ENCODE data around the gene PCDHGC3.

Gene PCDHGC3

DNA sequence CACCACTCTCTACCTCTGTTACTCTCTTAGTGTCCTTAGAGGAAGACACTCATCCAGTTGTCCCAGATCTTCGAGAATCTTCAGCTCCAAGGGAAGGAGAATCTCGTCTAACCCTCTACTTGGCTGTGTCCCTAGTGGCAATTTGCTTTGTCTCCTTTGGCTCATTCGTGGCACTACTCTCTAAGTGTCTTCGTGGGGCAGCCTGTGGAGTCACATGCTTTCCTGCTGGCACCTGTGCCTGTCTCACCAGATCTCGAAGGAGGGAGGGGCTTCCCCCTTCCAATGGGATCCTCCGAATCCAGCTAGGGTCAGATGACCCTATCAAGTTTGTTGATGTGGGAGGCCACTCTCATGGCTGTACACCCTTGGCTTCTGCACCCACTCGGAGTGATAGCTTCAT, 11.4 kb downstream of the PCDHGC3 start:
- Histone ChIP-seq H3K9me3 (ENCODE audit: insufficient read depth, low read length) (no peaks in the 10 kb centered on the region), H3K4me3 (ENCODE audit: low read length) (no peak overlapping the region), H3K27me3 (ENCODE audit: low read depth, low read length) (peaks cover 13% of the 10 kb centered on the region), H3K27ac (ENCODE audit: low read length) (no peak overlapping the region), H3K36me3 (replicated peaks; ENCODE audit: low read depth, low read length) (no peaks in the 10 kb centered on the region), H3K4me2 (ENCODE audit: low read length) (no peak overlapping the region), H2AFZ (ENCODE audit: low read depth, low read length) (no peak overlapping the region), H4K20me1 (ENCODE audit: insufficient read depth, low read length) (no peaks in the 10 kb centered on the region), H3K9ac (ENCODE audit: low read length) (no peak overlapping the region), H3K79me2 (ENCODE audit: low read length) (no peaks in the 10 kb centered on the region), H3K4me1 (ENCODE audit: low read length) (no peaks in the 10 kb centered on the region)
- TF ChIP-seq, protein P1, sequence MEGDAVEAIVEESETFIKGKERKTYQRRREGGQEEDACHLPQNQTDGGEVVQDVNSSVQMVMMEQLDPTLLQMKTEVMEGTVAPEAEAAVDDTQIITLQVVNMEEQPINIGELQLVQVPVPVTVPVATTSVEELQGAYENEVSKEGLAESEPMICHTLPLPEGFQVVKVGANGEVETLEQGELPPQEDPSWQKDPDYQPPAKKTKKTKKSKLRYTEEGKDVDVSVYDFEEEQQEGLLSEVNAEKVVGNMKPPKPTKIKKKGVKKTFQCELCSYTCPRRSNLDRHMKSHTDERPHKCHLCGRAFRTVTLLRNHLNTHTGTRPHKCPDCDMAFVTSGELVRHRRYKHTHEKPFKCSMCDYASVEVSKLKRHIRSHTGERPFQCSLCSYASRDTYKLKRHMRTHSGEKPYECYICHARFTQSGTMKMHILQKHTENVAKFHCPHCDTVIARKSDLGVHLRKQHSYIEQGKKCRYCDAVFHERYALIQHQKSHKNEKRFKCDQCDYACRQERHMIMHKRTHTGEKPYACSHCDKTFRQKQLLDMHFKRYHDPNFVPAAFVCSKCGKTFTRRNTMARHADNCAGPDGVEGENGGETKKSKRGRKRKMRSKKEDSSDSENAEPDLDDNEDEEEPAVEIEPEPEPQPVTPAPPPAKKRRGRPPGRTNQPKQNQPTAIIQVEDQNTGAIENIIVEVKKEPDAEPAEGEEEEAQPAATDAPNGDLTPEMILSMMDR (IDR thresholded peaks at IDR 0.05; ENCODE audit: low read depth, low read length), result no peak
- TF ChIP-seq EZH2phosphoT487 (IDR thresholded peaks at IDR 0.05; ENCODE audit: low read depth), result no peak

DNA sequence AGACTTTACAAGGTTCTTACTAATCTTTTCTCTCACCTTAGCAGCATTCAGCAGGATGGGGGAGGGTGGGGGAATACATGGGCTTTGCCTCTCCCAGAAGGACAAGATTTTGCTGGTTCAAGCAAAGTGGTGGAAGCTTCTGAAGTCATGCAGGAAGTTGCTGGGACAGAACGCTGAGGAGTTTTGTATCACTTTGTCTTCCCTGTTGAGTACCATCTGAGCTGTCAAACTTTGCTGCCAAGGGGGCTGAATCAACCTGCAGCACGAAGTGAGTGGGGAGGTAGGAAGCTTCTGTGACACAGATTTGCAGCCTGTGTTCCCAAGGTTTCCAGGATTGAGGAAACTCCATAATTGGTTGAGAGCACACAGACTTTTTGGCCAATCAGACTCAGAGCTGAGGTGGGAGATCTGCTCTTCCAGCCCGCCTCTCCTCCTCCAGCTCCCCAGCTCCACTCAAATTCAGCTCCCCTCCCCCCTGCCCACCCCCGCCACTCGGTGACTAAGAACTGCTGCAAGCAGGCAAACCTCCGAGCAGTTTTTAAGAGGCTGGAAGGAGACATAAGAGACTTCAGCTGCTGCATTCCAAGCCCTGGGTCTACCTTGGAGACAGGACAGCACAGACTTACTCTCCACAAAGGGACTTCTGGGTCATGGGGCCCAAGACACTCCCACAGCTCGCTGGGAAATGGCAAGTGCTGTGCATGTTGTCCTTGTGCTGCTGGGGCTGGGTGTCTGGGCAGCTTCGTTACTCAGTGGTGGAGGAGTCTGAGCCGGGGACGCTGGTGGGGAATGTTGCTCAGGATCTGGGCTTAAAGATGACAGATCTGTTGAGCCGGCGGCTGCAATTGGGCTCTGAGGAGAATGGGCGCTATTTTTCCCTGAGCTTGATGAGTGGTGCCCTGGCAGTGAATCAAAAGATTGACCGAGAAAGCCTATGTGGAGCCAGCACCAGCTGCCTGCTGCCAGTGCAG, 13.1 kb downstream of the PCDHGC3 start, which contains the start of gene PCDHGC5:
Gene PCDHGC5 (plus strand): TSS at position 491 of the 971 bp plus-strand sequence. CDS start 160 bp downstream, at position 651.
- no peaks in the 10 kb centered on the region for H3K4me1 ChIP-seq (ENCODE audit: low read length)
- no peak within 1 kb of the TSS for H3K4me2 ChIP-seq (ENCODE audit: low read length)
- no peaks in the 10 kb centered on the region for H3K36me3 ChIP-seq (replicated peaks; ENCODE audit: low read depth, low read length)

DNA sequence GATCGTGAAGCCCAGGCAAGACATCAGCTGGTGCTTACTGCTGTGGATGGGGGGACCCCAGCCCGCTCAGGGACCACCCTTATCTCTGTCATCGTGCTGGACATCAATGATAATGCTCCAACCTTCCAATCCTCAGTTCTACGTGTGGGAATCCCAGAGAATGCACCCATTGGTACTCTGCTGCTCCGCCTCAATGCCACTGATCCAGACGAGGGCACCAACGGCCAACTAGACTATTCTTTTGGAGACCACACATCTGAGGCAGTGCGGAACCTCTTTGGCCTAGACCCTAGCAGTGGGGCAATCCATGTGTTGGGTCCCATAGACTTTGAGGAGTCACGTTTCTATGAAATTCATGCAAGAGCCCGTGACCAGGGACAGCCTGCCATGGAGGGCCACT, 14.1 kb downstream of the PCDHGC3 start:
- H2AFZ ChIP-seq (ENCODE audit: low read depth, low read length), result no peak overlapping the region
- no peaks in the 10 kb centered on the region for H3K36me3 ChIP-seq (replicated peaks; ENCODE audit: low read depth, low read length)
- no peak for TF ChIP-seq EZH2phosphoT487 (IDR thresholded peaks at IDR 0.05; ENCODE audit: low read depth)
- TF ChIP-seq, protein P1 (IDR thresholded peaks at IDR 0.05; ENCODE audit: low read depth, low read length), result no peak
- no peaks in the 10 kb centered on the region for H3K79me2 ChIP-seq (ENCODE audit: low read length)
- no peak overlapping the region for H3K9ac ChIP-seq (ENCODE audit: low read length)
- H3K4me3 ChIP-seq (ENCODE audit: low read length), result no peak overlapping the region
- H4K20me1 ChIP-seq (ENCODE audit: insufficient read depth, low read length), result no peaks in the 10 kb centered on the region
- H3K4me2 ChIP-seq (ENCODE audit: low read length), result no peak overlapping the region
- H3K9me3 ChIP-seq (ENCODE audit: insufficient read depth, low read length), result no peaks in the 10 kb centered on the region
- H3K27ac ChIP-seq (ENCODE audit: low read length), result no peak overlapping the region
- no peaks in the 10 kb centered on the region for H3K4me1 ChIP-seq (ENCODE audit: low read length)
- H3K27me3 ChIP-seq (ENCODE audit: low read depth, low read length), result peaks cover 6% of the 10 kb centered on the region; the same call in 1 of the 2 replicates

More for the DNA sequence above, 13.1 kb downstream of the PCDHGC3 start, which contains the start of gene PCDHGC5:
- TF ChIP-seq EZH2phosphoT487 (IDR thresholded peaks at IDR 0.05; ENCODE audit: low read depth), result no peak
- TF ChIP-seq, protein P1 (IDR thresholded peaks at IDR 0.05; ENCODE audit: low read depth, low read length), result no peak
- Histone ChIP-seq H3K27me3 (ENCODE audit: low read depth, low read length) (peaks cover 11% of the 10 kb centered on the region), H4K20me1 (ENCODE audit: insufficient read depth, low read length) (no peaks in the 10 kb centered on the region), H3K4me3 (ENCODE audit: low read length) (no peak within 1 kb of the TSS), H3K9ac (ENCODE audit: low read length) (no peak within 1 kb of the TSS), H2AFZ (ENCODE audit: low read depth, low read length) (no peak within 1 kb of the TSS), H3K27ac (ENCODE audit: low read length) (no peak within 1 kb of the TSS), H3K79me2 (ENCODE audit: low read length) (no peaks in the 10 kb centered on the region), H3K9me3 (ENCODE audit: insufficient read depth, low read length) (no peaks in the 10 kb centered on the region)

DNA sequence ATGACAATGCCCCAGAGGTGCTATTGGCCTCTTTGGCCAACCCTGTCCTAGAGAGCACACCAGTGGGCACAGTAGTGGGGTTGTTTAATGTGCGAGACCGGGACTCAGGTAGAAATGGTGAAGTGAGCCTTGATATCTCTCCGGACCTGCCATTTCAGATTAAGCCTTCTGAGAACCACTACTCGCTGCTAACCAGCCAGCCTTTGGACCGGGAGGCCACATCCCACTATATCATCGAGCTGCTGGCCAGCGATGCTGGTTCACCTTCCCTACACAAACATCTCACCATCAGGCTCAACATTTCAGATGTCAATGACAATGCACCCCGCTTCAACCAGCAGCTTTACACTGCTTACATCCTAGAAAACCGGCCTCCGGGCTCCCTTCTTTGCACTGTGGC, 14.5 kb downstream of the PCDHGC3 start:
- H3K9me3 ChIP-seq (ENCODE audit: insufficient read depth, low read length), result no peaks in the 10 kb centered on the region
- H4K20me1 ChIP-seq (ENCODE audit: insufficient read depth, low read length), result no peaks in the 10 kb centered on the region
- H3K36me3 ChIP-seq (replicated peaks; ENCODE audit: low read depth, low read length), result no peaks in the 10 kb centered on the region
- H3K9ac ChIP-seq (ENCODE audit: low read length), result no peak overlapping the region
- H3K27ac ChIP-seq (ENCODE audit: low read length), result no peak overlapping the region
- no peak for TF ChIP-seq EZH2phosphoT487 (IDR thresholded peaks at IDR 0.05; ENCODE audit: low read depth)
- TF ChIP-seq, protein P1 (IDR thresholded peaks at IDR 0.05; ENCODE audit: low read depth, low read length), result no peak
- H3K4me3 ChIP-seq (ENCODE audit: low read length), result no peak overlapping the region
- H3K4me2 ChIP-seq (ENCODE audit: low read length), result no peak overlapping the region
- peaks cover 3% of the 10 kb centered on the region; the same call in 1 of the 2 replicates for H3K27me3 ChIP-seq (ENCODE audit: low read depth, low read length)
- no peaks in the 10 kb centered on the region for H3K79me2 ChIP-seq (ENCODE audit: low read length)
- H3K4me1 ChIP-seq (ENCODE audit: low read length), result no peaks in the 10 kb centered on the region
- H2AFZ ChIP-seq (ENCODE audit: low read depth, low read length), result no peak overlapping the region
